8988T (cell line): Measurements from ENCODE around the gene DHRSX.
"Not testable (repeated sequence)": the region's sequence is repeated elsewhere in the genome, so short reads cannot be mapped to it uniquely, and the experiment has no call there.

ENCODE experiments used
- DNase-seq: peaks from one replicate; pipeline ENCODE4 v3.0.0; 2011

DHRSX gene

DNA sequence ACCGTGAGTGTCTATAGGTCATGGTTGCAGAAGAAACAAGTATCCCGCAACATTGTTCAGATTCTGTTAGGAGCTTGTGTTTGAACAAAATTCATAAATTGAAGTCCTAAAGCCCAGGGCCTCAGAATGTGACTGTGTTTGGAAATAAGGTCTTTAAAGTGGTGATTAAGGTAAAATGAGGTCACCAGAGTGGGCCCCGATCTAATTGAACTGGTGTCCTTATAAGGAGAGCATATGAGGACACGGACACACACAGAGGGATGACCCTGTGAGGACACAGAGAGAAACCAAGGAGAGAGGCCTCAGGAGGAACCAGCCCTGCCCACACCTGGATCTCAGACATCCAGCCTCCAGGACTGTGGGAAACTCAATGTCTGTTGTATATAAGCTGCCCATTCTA is 76.9 kb downstream of the DHRSX start:
- no peak for DNase-seq

DNA sequence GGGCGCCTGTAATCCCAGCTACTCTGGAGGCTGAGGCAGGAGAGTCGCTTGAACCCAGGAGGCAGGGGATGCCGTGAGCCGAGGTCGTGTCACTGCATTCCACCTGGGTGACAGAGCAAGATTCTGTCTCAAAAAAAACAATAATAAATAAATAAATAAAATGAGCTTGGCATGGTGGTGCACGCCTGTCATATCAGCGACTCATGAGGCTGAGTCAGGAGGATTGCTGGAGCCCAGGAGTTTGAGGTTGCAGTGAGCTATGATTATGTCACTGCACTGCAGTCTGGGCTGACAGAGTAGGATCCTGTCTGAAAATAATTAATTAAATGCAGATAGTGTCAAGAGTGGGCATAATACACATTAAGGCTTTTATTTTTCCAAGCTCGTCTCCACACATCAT is 77.5 kb downstream of the DHRSX start:
- no peak for DNase-seq

DNA sequence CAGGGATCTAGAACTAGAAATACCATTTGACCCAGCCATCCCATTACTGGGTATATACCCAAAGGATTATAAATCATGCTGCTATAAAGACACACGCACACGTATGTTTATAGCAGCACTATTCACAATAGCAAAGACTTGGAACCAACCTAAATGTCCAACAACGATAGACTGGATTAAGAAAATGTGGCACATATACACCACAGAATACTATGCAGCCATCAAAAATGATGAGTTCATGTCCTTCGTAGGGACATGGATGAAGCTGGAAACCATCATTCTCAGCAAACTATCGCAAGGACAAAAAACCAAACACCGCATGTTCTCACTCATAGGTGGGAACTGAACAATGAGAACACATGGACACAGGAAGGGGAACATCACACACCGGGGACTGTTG is 81.4 kb downstream of the DHRSX start:
- DNase-seq = not testable (repeated sequence)

GRCh38 chrX:2418000-2418399 is 82.8 kb downstream of the DHRSX start:
- no peak for DNase-seq

DNA sequence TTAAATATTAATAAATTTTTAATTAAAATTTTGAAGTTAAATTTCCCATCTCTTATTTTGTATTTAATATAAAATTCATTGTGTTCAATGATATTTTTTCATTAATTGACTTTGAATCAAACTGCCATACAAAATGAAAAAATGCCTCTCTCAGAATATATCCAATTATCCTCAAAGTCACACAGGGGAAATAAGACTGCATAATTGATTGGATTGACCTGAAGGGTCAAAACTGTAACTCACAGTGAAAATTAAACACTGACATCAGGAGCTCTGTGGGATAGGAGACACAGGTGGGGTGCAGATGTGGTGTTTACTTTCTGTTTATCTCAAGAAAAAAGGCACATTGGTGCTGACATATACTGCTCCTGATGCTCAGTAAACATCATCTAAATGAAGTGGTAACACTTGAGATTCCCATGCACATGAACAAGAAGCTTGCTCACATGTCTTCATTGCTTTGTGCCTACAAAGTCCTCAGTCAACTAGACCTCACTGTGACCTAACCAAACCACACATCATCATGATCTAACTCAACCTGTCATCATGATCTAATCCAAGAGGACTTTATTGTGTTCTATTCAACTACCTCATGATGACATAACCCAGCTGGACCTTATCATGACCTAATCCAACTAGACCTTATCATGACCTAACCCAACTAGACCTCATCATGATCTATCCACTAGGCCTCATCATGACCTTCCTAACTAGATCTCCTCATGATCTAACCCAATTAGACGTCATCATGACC is 83.7 kb downstream of the DHRSX start:
- DNase-seq = no peak

GRCh38 chrX:2414384-2414783 is 86.4 kb downstream of the DHRSX start:
- no peak for DNase-seq

DNA sequence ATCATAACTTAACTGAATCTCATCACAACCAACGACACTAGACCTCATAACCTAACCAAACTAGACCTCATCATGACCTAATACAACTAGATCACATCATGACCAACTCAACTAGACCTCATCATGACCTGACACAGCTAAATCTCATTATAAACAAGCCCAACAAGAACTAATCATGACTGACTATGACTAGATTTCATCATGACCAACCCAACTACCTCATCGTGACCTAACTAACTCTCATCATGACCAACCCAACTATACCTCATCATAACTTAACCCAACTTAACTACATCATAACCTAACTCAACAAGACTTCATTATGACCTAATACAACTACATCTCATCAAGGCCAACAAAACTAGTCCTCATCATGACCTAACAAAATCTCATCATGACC is 86.8 kb downstream of the DHRSX start:
- DNase-seq = no peak

GRCh38 chrX:2412131-2412530 is 88.6 kb downstream of the DHRSX start:
- DNase-seq = no peak

DNA sequence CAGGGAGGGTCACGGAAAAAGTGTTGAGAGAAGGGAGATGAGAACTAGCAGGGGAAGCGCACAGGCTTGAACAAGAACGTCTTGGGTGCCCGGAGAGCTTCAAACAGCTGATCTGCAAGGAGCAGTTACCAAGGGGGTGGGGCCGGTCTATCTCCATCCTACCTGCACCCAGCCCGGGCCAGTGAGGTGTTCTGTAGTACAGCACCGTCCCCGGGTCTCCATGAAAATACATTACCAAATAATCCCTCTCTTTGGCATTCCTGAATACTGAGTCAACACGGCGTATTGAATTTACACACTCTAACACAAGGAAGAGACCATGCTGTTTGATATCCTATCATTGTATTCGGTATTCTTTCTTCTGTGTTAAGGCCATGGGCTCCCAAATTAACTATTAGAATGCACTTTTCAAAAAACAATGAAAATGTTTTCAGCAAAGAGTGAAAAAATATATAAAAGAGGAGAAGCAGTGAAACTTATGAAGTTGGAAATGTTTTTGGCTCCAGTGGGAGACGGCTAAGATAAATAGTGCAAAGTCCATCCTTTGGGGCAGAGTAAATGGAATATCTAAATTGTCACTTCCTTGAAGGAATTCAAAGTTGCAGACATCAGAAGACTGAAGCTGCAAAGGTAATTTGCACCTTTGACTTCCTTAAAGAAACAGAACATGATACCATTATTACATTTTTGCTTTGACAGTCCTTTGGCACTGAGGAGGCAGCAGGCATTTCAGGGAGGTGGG is 90.3 kb downstream of the DHRSX start:
- no peak for DNase-seq

DNA sequence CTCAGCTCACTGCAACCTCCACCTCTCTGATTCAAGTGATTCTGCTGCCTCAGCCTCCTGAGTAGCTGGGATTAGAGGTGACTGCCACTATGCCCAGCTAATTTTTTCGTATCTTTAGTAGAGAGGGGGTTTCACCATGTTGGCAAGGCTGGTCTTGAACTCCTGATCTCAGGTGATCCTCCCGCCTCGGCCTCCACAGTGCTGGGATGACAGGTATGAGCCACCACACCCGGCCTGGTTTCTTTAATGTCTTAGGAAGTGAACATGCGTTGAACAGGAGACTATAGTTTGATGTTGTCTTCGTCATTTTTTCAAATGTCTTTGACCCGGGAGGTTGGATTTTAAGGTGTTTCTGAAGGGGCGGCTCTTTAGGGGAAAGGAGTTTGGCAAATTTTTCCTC is 91.0 kb downstream of the DHRSX start:
- DNase-seq = no peak

DNA sequence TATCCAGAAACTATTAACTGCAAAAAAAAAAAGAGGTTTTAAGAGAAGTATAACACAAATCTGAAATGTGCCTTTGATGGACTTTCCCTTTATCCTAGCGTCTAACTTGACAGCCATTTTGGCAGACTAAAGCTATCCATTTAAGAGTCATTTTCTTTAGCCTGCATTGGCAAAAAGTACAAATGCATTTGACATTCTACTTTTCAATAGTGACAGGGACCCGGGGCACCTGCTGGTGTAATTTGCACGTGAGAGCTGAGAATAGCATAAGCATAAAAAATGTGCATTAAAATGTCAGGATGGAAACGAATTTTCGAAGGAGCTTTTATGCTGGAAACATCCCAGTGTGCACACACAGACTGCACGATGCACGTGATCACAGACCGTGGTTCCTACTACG is 91.9 kb downstream of the DHRSX start:
- DNase-seq = no peak

- DNase-seq = no peak
These were observed 93.8 kb downstream of the DHRSX start for GRCh38 chrX:2406891-2407518.

- no peak for DNase-seq
These were observed 96.0 kb downstream of the DHRSX start for GRCh38 chrX:2404776-2405175.

DNA sequence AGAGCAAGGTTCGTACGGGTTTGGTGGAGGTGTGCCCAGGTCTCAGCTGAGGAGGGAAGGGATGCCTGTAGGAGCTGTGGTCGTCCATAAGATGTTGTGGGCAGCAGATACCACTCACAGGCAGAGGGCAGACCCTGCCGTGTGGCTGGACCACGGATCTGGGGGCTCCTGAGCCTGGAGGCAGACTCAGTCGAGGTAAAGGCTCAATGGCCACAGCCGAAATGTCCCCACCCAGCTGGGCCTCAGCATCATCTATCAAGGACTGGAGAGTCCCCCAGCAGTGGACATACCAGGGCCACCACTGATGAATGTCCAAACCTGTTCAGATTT is 98.5 kb downstream of the DHRSX start:
- DNase-seq = no peak

GRCh38 chrX:2401590-2402360 is 99.0 kb downstream of the DHRSX start:
- DNase-seq = no peak

GRCh38 chrX:2401201-2401589 is 99.6 kb downstream of the DHRSX start:
- no peak for DNase-seq

GRCh38 chrX:2398064-2398656 is 102.6 kb downstream of the DHRSX start:
- DNase-seq = peak; percentile 55

- no peak for DNase-seq
These were observed 103.3 kb downstream of the DHRSX start for GRCh38 chrX:2397229-2398063.

DNA sequence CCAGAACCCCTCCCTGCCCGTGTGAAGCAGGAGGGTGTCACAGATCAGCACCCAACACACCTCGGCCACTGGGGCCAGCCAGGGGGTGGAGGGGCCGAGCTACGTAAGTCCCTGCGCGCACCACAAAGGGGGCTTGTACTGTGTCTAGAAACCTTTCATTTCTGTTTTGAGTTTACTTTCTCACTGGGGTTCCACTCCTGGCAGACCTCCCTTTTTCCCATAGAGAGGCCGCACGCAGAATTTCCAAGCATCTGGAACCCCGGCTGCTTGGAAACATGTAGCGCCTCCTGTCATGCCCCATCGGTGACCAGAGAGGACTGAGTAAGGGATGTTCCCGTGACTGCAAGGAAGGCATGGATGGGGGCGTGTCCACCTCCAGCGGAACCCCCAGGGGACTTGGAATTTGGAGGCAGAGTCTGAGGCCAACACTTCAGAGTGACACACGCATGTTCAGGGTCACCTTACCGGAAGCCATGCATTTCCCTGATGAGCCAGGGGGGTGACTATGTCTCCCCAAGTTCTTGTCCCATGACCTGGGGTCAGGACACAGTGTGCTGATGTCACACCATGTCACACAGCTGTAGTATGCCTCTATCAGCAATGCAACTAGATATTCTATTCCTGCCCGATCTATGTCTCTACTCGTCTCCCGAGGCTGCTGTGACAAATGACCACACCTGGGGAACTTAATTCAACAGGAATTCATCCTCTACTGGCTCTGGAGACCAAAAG is 105.3 kb downstream of the DHRSX start:
- no peak for DNase-seq

DNA sequence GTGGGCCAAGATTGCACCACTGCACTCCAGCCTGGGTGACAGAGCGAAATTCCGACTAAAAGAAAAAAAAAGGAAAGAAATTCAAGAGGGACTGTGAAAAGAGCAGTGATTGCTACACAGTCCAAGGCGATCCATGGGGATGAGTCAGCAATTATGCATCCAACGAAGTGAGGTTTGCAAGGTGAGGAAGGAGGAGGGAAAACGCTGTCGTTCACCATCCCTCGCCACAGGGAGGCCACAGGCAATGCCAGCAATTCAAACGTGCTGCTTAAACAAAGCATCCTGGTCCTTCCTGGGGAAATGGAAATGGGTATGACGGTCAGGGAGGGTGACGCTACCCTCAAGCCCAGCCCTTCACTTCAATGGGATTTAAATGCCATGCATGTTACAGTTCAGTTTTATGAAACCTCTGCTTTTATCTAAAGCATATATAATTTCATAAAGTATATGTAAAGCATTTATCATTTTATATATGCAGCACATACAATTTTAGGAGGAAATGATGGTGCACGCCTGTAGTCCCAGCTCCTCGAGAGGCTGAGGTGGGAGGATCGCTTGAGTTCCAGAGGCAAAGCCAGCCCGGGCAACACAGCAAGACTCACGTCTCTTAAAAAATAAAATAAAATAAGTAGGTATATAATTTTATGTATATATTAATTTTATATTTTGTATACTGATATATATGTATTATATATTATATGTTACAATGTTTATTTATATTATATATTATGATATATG is 108.7 kb downstream of the DHRSX start:
- peak; percentile 69 for DNase-seq

GRCh38 chrX:2390754-2391153 is 110.0 kb downstream of the DHRSX start:
- DNase-seq = no peak
